Ishikawa (cell line): ENCODE results near the gene FERMT1.

Source experiments
- CEBPB ChIP-seq: IDR thresholded peaks from 2 replicates; pipeline ENCODE4 v1.6.1; 2012
- CREB1 ChIP-seq: IDR thresholded peaks from 2 replicates; pipeline ENCODE4 v1.6.1; 2012; ENCODE audit warnings: low read depth
- EGR1 ChIP-seq: IDR thresholded peaks from 2 replicates; pipeline ENCODE4 v1.6.1; 2012
- EP300 ChIP-seq: IDR thresholded peaks from 2 replicates; pipeline ENCODE4 v1.6.1; 2012; ENCODE audit warnings: borderline replicate concordance
- FOXM1 ChIP-seq: IDR thresholded peaks from 2 replicates; pipeline ENCODE4 v1.6.1; 2012; ENCODE audit warnings: low read depth, borderline replicate concordance
- MAX ChIP-seq: IDR thresholded peaks from 2 replicates; pipeline ENCODE4 v1.6.1; 2012
- NFIC ChIP-seq: IDR thresholded peaks from 2 replicates; pipeline ENCODE4 v1.6.1; 2012
- RAD21 ChIP-seq: IDR thresholded peaks from 2 replicates; pipeline ENCODE4 v1.6.1; 2012; ENCODE audit warnings: low read depth
- REST ChIP-seq: IDR thresholded peaks from 2 replicates; pipeline ENCODE4 v1.6.1; 2012; ENCODE audit warnings: low read depth, mild to moderate bottlenecking
- TAF1 ChIP-seq: IDR thresholded peaks from 2 replicates; pipeline ENCODE4 v1.6.1; 2012; ENCODE audit warnings: low read depth, mild to moderate bottlenecking
- TCF12 ChIP-seq: IDR thresholded peaks from 2 replicates; pipeline ENCODE4 v1.6.1; 2012; ENCODE audit warnings: low read depth
- TEAD4 ChIP-seq: IDR thresholded peaks from 2 replicates; pipeline ENCODE4 v1.6.1; 2012
- USF1 ChIP-seq: IDR thresholded peaks from 2 replicates; pipeline ENCODE4 v1.6.1; 2012
- YY1 ChIP-seq: IDR thresholded peaks from 2 replicates; pipeline ENCODE4 v1.6.1; 2012; ENCODE audit warnings: low read depth
- ZBTB7A ChIP-seq: IDR thresholded peaks from 2 replicates; pipeline ENCODE4 v1.6.1; 2012; ENCODE audit warnings: low read depth

Gene FERMT1

GRCh38 chr20:6040958-6041807 lies 81.6 kb downstream of the FERMT1 start:
- TF ChIP-seq CEBPB: no peak
- no peak for TF ChIP-seq CREB1
- no peak for TF ChIP-seq NFIC
- TF ChIP-seq RAD21: no peak
- no peak for TF ChIP-seq EP300
- no peak for TF ChIP-seq USF1
- no peak for TF ChIP-seq TEAD4
- TF ChIP-seq REST: no peak
- no peak for TF ChIP-seq FOXM1
- TF ChIP-seq MAX: no peak
- no peak for TF ChIP-seq TAF1
- TF ChIP-seq TCF12: no peak
- no peak for TF ChIP-seq ZBTB7A
- no peak for TF ChIP-seq EGR1
- TF ChIP-seq YY1: no peak

GRCh38 chr20:6040540-6040939 lies 82.3 kb downstream of the FERMT1 start:
- TF ChIP-seq YY1 (no peak), FOXM1 (no peak), TEAD4 (no peak)

- TF ChIP-seq CREB1: no peak
- no peak for TF ChIP-seq MAX
- no peak for TF ChIP-seq TEAD4
- no peak for TF ChIP-seq EP300
- TF ChIP-seq USF1: no peak
- TF ChIP-seq NFIC: no peak
- no peak for TF ChIP-seq REST
- TF ChIP-seq TAF1: no peak
- TF ChIP-seq CEBPB: no peak
- TF ChIP-seq FOXM1: no peak
- TF ChIP-seq ZBTB7A: no peak
- TF ChIP-seq YY1: no peak
- TF ChIP-seq RAD21: no peak
- no peak for TF ChIP-seq TCF12
- no peak for TF ChIP-seq EGR1
These were observed 83.1 kb downstream of the FERMT1 start for GRCh38 chr20:6039766-6040165.

- TF ChIP-seq REST (no peak), NFIC (no peak), ZBTB7A (no peak), CEBPB (no peak), TAF1 (no peak), USF1 (no peak), EGR1 (no peak), FOXM1 (no peak), YY1 (no peak), CREB1 (no peak), TEAD4 (no peak), MAX (no peak), RAD21 (no peak), TCF12 (no peak), EP300 (no peak)
These were observed 84.6 kb downstream of the FERMT1 start for GRCh38 chr20:6038256-6038655.
